ENCODE data around the gene PALLD.

PALLD gene

GRCh38 chr4:168600796-168601583 is 104.1 kb downstream of the PALLD start:
- DNase-seq: no peak

GRCh38 chr4:168601899-168602298 is 105.0 kb downstream of the PALLD start:
- no peak for DNase-seq

- no peak for DNase-seq
Measured at GRCh38 chr4:168604496-168605373, 107.9 kb downstream of the PALLD start.

- DNase-seq: no peak
Measured at GRCh38 chr4:168605411-168605810, 108.6 kb downstream of the PALLD start.

- DNase-seq: no peak
Measured at GRCh38 chr4:168607215-168607614, 110.4 kb downstream of the PALLD start.

- DNase-seq: no peak
Measured at GRCh38 chr4:168608771-168609170, 111.9 kb downstream of the PALLD start.

GRCh38 chr4:168609369-168609768 is 112.5 kb downstream of the PALLD start:
- DNase-seq: no peak

- no peak for DNase-seq
Measured at GRCh38 chr4:168610911-168611530, 114.2 kb downstream of the PALLD start.

GRCh38 chr4:168612450-168613135 is 115.7 kb downstream of the PALLD start:
- DNase-seq: no peak

GRCh38 chr4:168613869-168614268 is 117.0 kb downstream of the PALLD start:
- DNase-seq: no peak

GRCh38 chr4:168614281-168615057 is 117.6 kb downstream of the PALLD start:
- no peak for DNase-seq

GRCh38 chr4:168615294-168616065 is 118.6 kb downstream of the PALLD start:
- no peak for DNase-seq

GRCh38 chr4:168618577-168619265 is 121.9 kb downstream of the PALLD start:
- DNase-seq: no peak

GRCh38 chr4:168619266-168619631 is 122.4 kb downstream of the PALLD start:
- no peak for DNase-seq

- no peak for DNase-seq
Measured at GRCh38 chr4:168621806-168622589, 125.1 kb downstream of the PALLD start.

GRCh38 chr4:168622600-168622999 is 125.7 kb downstream of the PALLD start:
- no peak for DNase-seq

GRCh38 chr4:168623011-168623410 is 126.2 kb downstream of the PALLD start:
- DNase-seq: no peak

GRCh38 chr4:168623484-168623883 is 126.6 kb downstream of the PALLD start:
- DNase-seq: no peak

GRCh38 chr4:168628251-168628650 is 131.4 kb downstream of the PALLD start:
- no peak for DNase-seq

GRCh38 chr4:168629566-168629965 is 132.7 kb downstream of the PALLD start:
- no peak for DNase-seq
